CD4-positive, alpha-beta memory T cell (primary cell): ENCODE data around the gene DRC7. TPM values are rescaled to one million over a fixed set of nuclear protein-coding genes. Genes with fewer than 3 reads are reported as not detected.
A peak's percentile ranks its signal among the peaks of the same experiment; 100 is the strongest.

Experiments
- CTCF ChIA-PET: fragments of 350-600 bp; sonication (Branson Sonifier 250); formaldehyde crosslinking; loops from one replicate; lab custom pipeline; 2021; ENCODE audit warnings: inconsistent platforms; ENCODE audit not compliant: partially characterized antibody; lab: Charles Lee
- POLR2A ChIA-PET: fragments of 350-600 bp; sonication (Branson Sonifier 250); formaldehyde crosslinking; loops from one replicate; lab custom pipeline; 2021; ENCODE audit not compliant: partially characterized antibody; lab: Charles Lee
- DNase-seq, 5 donors: peaks; one replicate each; pipeline versions ENCODE4 v3.0.0 to v3.0.0-alpha.2; 2020 to 2022; ENCODE audit warnings: mixed read lengths in 1 of 5
- H3K27ac ChIP-seq: one replicate; pipeline ENCODE4 v1.7.0; 2013; ENCODE audit warnings: low read depth, low read length
- H3K27me3 ChIP-seq: 2 replicates; pipeline ENCODE4 v1.7.0; 2013; ENCODE audit warnings: mild to moderate bottlenecking, low read length, moderate library complexity; ENCODE audit not compliant: insufficient read depth
- H3K36me3 ChIP-seq: 2 replicates; pipeline ENCODE4 v1.7.0; 2013; ENCODE audit warnings: mild to moderate bottlenecking, low read length, moderate library complexity; ENCODE audit not compliant: insufficient read depth
- H3K4me1 ChIP-seq: 2 replicates; pipeline ENCODE4 v1.7.0; 2013; ENCODE audit warnings: mild to moderate bottlenecking, low read length, moderate library complexity; ENCODE audit not compliant: insufficient read depth
- H3K4me3 ChIP-seq, 2 donors: one replicate each; pipeline ENCODE4 v1.7.0; 2013; ENCODE audit warnings: low read length in 2 of 2, mild to moderate bottlenecking in 1 of 2
- H3K9me3 ChIP-seq, 2 donors: one replicate each; pipeline ENCODE4 v1.7.0; 2013; ENCODE audit warnings: low read length in 2 of 2, control low read depth in 1 of 2; ENCODE audit not compliant: control insufficient read depth in 1 of 2
- H3K27ac Mint-ChIP-seq, 7 donors: one replicate each; pipeline ENCODE4 v1.8.0; 2020 to 2021; ENCODE audit warnings: mixed read lengths in 7 of 7, mild to moderate bottlenecking in 6 of 7, inconsistent platforms in 3 of 7, moderate library complexity in 3 of 7
- H3K27me3 Mint-ChIP-seq, 2 donors: one replicate each; pipeline ENCODE4 v1.8.0; 2020 to 2021; ENCODE audit warnings: mixed read lengths in 2 of 2
- H3K36me3 Mint-ChIP-seq, 2 donors: one replicate each; pipeline ENCODE4 v1.8.0; 2020 to 2021; ENCODE audit warnings: mixed read lengths in 2 of 2, inconsistent platforms in 1 of 2, mild to moderate bottlenecking in 1 of 2
- H3K4me1 Mint-ChIP-seq, 4 donors: one replicate each; pipeline ENCODE4 v1.8.0; 2020 to 2021; ENCODE audit warnings: mixed read lengths in 4 of 4, mild to moderate bottlenecking in 1 of 4
- H3K4me3 Mint-ChIP-seq, 8 donors: one replicate each; pipeline ENCODE4 v1.8.0; 2020 to 2021; ENCODE audit warnings: mixed read lengths in 8 of 8, mild to moderate bottlenecking in 7 of 8, moderate library complexity in 6 of 8, inconsistent platforms in 3 of 8
- H3K9me3 Mint-ChIP-seq, 8 donors: one replicate each; pipeline ENCODE4 v1.8.0; 2020 to 2021; ENCODE audit warnings: mixed read lengths in 8 of 8, mild to moderate bottlenecking in 5 of 8, inconsistent platforms in 3 of 8, moderate library complexity in 1 of 8
- intact Hi-C: fragments of 100-400 bp; cut with micrococcal nuclease; formaldehyde crosslinking; loops from one replicate; pipeline ENCODE4 v1.15.1; 2023
- polyA plus RNA-seq, 2 donors: library from polyadenylated mRNA; unstranded; fragments of 300-500 nt; fragmentation: Illumina TruSeq; gene quantifications; one replicate each; pipeline ENCODE4 v1.2.3, GENCODE V29; 2021
- total RNA-seq, 2 experiments: library from RNA; stranded (reverse); gene quantifications; one replicate each; pipeline ENCODE4 v1.2.3, GENCODE V29; 2021

The DRC7 gene
- total and polyA plus RNA-seq, 4 experiments from 2014 or later: not detected

DNA sequence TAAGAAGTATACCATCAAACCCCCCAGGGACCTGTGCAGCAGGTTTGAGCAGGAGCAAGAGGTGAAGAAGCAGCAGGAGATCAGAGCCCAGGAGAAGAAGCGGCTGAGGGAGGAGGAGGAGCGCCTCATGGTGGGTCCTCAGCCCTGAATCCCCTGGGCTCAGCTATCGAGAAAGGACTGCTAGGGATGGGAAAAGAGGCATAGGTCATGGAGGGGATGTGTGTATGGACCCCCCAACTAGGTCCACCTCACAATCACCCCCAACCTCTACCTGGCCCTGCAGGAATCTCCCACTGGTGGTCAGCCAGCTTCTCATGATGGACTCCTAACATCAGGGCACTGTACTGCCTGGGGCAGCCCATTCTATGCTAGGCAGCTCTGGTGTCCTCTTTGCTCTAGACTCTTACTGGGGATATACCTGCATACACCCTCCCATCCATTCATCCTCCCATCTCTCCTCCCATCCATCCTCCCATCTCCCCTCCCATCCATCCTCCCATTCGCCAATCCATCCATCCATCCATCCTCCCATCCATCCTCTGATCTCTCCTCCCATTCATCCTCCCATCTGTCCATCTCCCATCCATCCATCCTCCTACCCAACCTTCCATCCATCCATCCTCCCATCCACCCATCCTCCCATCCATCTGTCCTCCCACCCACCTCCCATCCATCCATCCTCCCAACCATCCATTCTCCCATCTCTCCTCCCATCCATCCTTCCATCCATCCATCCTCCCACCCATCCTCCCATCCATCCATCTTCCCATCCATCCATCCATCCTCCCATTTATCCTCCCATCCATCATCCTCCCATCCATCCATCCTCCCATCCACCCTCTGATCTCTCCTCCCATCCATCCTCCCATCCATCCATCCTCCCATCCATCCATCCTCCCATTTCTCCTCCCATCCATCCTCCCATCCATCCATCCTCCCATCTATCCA lies 10.6 kb downstream of the DRC7 start:
- Mint-ChIP-seq H3K4me1 (no peaks in the 10 kb centered on the region), H3K4me3 (no peak overlapping the region), H3K27me3 (peaks cover 0 to 9% of the 10 kb centered on the region in 2 donors), H3K36me3 (no peaks in the 10 kb centered on the region), H3K27ac (no peak overlapping the region), H3K9me3 (peaks cover 0 to 3% (median 0%) of the 10 kb centered on the region in 8 donors)
- Histone ChIP-seq H3K9me3 (no peaks in the 10 kb centered on the region), H3K36me3 (no peaks in the 10 kb centered on the region), H3K27ac (no peak overlapping the region), H3K4me3 (no peak overlapping the region), H3K4me1 (no peaks in the 10 kb centered on the region), H3K27me3 (no peaks in the 10 kb centered on the region)
- DNase-seq: no peak
- ChIA-PET POLR2A (no interaction called here), CTCF (no interaction called here)
- intact Hi-C loops: no loop called here

DNA sequence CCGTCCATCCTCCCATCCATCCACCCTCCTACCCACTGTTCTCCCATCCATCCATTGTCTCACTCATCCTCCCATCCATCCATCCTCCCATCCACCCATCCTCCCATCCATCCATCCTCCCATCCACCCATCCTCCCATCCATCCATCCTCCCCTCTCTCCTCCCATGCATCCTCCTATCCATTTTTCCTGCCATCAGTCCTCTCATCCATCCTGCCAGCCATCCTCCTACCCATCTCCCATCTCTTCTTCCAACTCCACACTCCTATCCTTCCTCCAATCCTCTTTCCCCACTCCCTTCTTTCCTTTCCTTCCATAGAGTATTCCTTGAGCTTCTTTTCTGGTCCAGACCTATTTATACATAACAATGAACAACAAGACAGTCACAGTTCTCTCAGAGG lies 12.1 kb downstream of the DRC7 start:
- H3K9me3 ChIP-seq: no peaks in the 10 kb centered on the region
- no peaks in the 10 kb centered on the region for H3K36me3 ChIP-seq
- DNase-seq: no peak
- no peaks in the 10 kb centered on the region for H3K4me1 ChIP-seq
- POLR2A ChIA-PET: no interaction called here
- CTCF ChIA-PET: no interaction called here
- peaks cover 0 to 3% (median 0%) of the 10 kb centered on the region in 8 donors for H3K9me3 Mint-ChIP-seq
- H3K27ac ChIP-seq: no peak overlapping the region
- intact Hi-C loops: no loop called here
- no peaks in the 10 kb centered on the region for H3K36me3 Mint-ChIP-seq
- no peak overlapping the region for H3K4me3 ChIP-seq
- H3K27ac Mint-ChIP-seq: no peak overlapping the region
- no peaks in the 10 kb centered on the region for H3K27me3 ChIP-seq
- H3K27me3 Mint-ChIP-seq: peaks cover 0 to 9% of the 10 kb centered on the region in 2 donors
- H3K4me3 Mint-ChIP-seq: no peak overlapping the region
- no peaks in the 10 kb centered on the region for H3K4me1 Mint-ChIP-seq

DNA sequence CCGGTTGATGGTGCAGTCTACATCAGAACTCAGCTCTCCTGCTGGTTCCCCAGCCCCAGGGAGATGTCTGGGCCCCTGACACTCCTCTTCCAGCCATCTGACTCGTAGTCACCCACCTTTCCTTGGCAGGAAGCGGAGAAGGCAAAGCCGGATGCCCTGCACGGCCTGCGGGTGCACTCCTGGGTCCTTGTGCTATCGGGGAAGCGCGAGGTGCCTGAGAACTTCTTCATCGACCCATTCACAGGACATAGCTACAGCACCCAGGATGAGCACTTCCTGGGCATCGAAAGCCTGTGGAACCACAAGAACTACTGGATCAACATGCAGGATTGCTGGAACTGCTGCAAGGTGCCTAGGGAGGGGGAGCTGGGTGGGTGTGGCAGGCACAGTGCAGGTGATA lies 12.7 kb downstream of the DRC7 start:
- DNase-seq: no peak
- ChIA-PET POLR2A (no interaction called here), CTCF (no interaction called here)
- no peaks in the 10 kb centered on the region for H3K4me1 ChIP-seq
- intact Hi-C loops: no loop called here
- no peak overlapping the region for H3K27ac Mint-ChIP-seq
- H3K9me3 Mint-ChIP-seq: peaks cover 0 to 3% (median 0%) of the 10 kb centered on the region in 8 donors
- no peaks in the 10 kb centered on the region for H3K4me1 Mint-ChIP-seq
- H3K27me3 ChIP-seq: no peaks in the 10 kb centered on the region
- H3K4me3 ChIP-seq: no peak overlapping the region
- no peak overlapping the region for H3K27ac ChIP-seq
- no peaks in the 10 kb centered on the region for H3K36me3 ChIP-seq
- H3K36me3 Mint-ChIP-seq: no peaks in the 10 kb centered on the region
- no peaks in the 10 kb centered on the region for H3K9me3 ChIP-seq
- H3K4me3 Mint-ChIP-seq: no peak overlapping the region
- peaks cover 0 to 11% of the 10 kb centered on the region in 2 donors for H3K27me3 Mint-ChIP-seq

DNA sequence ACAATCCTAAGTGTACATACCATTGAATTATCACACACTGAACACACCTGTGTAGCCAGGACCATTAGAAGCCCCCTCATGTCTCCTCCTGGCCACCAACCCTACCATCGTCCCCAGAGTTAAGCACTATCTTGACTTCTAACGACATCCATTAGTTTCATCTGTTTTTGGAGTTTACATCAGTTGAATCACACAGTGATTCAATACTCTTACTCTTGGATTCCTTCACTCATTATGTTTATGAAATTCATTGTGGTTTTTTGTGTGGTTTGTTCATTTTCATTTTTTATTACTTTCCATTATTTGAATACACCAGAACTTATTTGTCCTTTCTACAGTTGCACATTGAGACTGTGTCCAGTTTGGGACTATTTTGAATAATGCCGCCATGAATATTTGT lies 13.6 kb downstream of the DRC7 start:
- Mint-ChIP-seq H3K27ac (no peak overlapping the region), H3K9me3 (peaks cover 0 to 3% (median 0%) of the 10 kb centered on the region in 8 donors), H3K27me3 (peaks cover 0 to 12% of the 10 kb centered on the region in 2 donors), H3K36me3 (no peaks in the 10 kb centered on the region), H3K4me3 (no peak overlapping the region), H3K4me1 (no peaks in the 10 kb centered on the region)
- H3K4me1 ChIP-seq: no peaks in the 10 kb centered on the region
- CTCF ChIA-PET: no interaction called here
- H3K27me3 ChIP-seq: no peaks in the 10 kb centered on the region
- DNase-seq: no peak
- POLR2A ChIA-PET: no interaction called here
- intact Hi-C loops: no loop called here
- H3K36me3 ChIP-seq: no peaks in the 10 kb centered on the region
- H3K27ac ChIP-seq: no peak overlapping the region
- H3K4me3 ChIP-seq: no peak overlapping the region
- no peaks in the 10 kb centered on the region for H3K9me3 ChIP-seq

DNA sequence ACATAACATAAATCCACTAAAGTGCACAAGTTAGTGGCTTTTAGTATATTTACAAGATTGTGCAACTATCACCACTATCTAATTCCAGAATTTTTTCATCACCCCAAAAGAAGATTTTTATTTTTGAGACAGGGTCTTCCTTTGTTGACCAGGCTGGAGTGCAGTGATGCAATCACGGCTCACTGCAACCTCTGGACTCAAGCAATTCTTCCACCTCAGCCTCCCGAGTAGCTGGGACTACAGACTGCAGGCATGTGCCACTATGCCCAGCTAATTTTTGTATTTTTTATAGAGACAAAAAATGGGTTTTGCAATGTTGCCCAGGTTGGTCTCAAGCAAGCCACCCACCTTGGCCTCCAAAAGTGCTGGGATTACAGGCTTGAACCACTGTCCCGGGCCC lies 15.1 kb downstream of the DRC7 start:
- no peak overlapping the region for H3K4me3 Mint-ChIP-seq
- H3K27me3 Mint-ChIP-seq: peaks cover 0 to 12% of the 10 kb centered on the region in 2 donors
- no peaks in the 10 kb centered on the region for H3K9me3 ChIP-seq
- H3K36me3 ChIP-seq: no peaks in the 10 kb centered on the region
- POLR2A ChIA-PET: no interaction called here
- H3K27me3 ChIP-seq: no peaks in the 10 kb centered on the region
- H3K27ac Mint-ChIP-seq: no peak overlapping the region
- CTCF ChIA-PET: interaction anchor here (1.0 kb wide), 1 partner anchor 46 kb away, joined by 3 read pairs; no protein-coding TSS in a partner anchor
- H3K9me3 Mint-ChIP-seq: peaks cover 0 to 3% (median 0%) of the 10 kb centered on the region in 8 donors
- H3K36me3 Mint-ChIP-seq: no peaks in the 10 kb centered on the region
- H3K27ac ChIP-seq: no peak overlapping the region
- intact Hi-C loops: no loop called here
- H3K4me1 Mint-ChIP-seq: no peaks in the 10 kb centered on the region
- no peak for DNase-seq
- H3K4me1 ChIP-seq: no peaks in the 10 kb centered on the region
- H3K4me3 ChIP-seq: no peak overlapping the region

DNA sequence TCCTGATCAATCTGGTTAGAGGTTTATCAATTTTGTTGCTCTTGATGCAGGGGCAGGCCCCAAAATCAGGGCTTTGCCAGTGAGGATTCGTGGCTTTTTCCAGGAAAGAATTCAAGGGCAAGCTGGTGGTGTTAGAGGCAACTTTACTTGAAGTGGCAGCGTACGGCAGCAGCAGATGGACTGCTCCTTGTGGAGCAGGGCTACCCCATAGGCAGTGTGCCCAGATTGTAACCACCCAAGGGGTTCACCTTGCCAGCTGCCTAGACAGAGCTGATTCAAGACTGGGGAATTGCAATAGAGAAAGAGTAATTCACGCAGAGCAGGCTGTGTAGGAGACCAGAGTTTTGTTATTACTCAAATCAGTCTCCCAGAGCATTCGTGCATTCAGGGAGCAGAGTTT lies 16.7 kb downstream of the DRC7 start:
- H3K4me1 Mint-ChIP-seq: no peaks in the 10 kb centered on the region
- CTCF ChIA-PET: no interaction called here
- peak overlapping the region in 1 of 7 donors; percentile 46 for H3K27ac Mint-ChIP-seq
- H3K36me3 Mint-ChIP-seq: no peaks in the 10 kb centered on the region
- DNase-seq: no peak
- H3K4me1 ChIP-seq: no peaks in the 10 kb centered on the region
- H3K27ac ChIP-seq: no peak overlapping the region
- H3K4me3 Mint-ChIP-seq: no peak overlapping the region
- H3K9me3 Mint-ChIP-seq: peaks cover 0 to 3% (median 0%) of the 10 kb centered on the region in 8 donors
- H3K27me3 ChIP-seq: no peaks in the 10 kb centered on the region
- intact Hi-C loops: no loop called here
- H3K9me3 ChIP-seq: no peaks in the 10 kb centered on the region
- peaks cover 0 to 14% of the 10 kb centered on the region in 2 donors for H3K27me3 Mint-ChIP-seq
- POLR2A ChIA-PET: interaction anchor here (1.2 kb wide), 1 partner anchor 24 kb away, joined by 4 read pairs; the partner anchor contains the start of gene KATNB1
- H3K36me3 ChIP-seq: no peaks in the 10 kb centered on the region
- H3K4me3 ChIP-seq: no peak overlapping the region

DNA sequence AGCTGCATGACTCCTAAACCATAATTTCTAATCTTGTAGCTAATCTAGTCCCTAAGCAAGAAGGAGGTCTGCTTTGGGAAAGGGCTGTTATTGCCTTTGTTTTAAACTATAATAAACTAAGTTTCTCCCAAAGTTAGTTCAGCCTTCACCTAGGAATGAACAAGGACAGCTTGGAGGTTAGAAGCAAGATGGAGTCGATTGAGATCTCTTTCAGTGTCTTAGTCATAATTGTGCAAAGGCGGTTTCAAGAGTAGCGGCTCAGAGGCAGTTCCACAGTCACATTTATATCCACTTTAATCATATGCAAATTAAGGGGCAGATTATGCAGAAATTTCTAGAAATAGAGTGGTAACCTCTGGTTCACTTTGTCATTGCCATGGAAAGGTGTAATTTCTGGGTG lies 17.4 kb downstream of the DRC7 start:
- Mint-ChIP-seq H3K36me3 (no peaks in the 10 kb centered on the region), H3K9me3 (no peaks in the 10 kb centered on the region), H3K27me3 (peaks cover 4 to 12% of the 10 kb centered on the region in 2 donors), H3K27ac (no peak overlapping the region), H3K4me1 (no peaks in the 10 kb centered on the region), H3K4me3 (no peak overlapping the region)
- intact Hi-C loops: no loop called here
- Histone ChIP-seq H3K4me1 (no peaks in the 10 kb centered on the region), H3K4me3 (no peak overlapping the region), H3K9me3 (no peaks in the 10 kb centered on the region), H3K27me3 (no peaks in the 10 kb centered on the region), H3K36me3 (no peaks in the 10 kb centered on the region), H3K27ac (no peak overlapping the region)
- ChIA-PET CTCF (no interaction called here), POLR2A (no interaction called here)
- DNase-seq: no peak
